Smooth muscle cell (in vitro differentiated cells): ENCODE measurements around the gene SMAD3. TPM values are rescaled to one million over a fixed set of nuclear protein-coding genes. Genes with fewer than 3 reads are reported as not detected.

Experiments used
- DNase-seq: peaks from one replicate; lab custom pipeline; 2025; ENCODE audit not compliant: unreplicated experiment; lab: John Stamatoyannopoulos, UW
- H2AFZ ChIP-seq: fragments of 200-600 bp; sonication (generic); 2 replicates; pipeline ENCODE4 v1.6.0; 2016; ENCODE audit warnings: antibody characterized with exemption, low read depth, mild to moderate bottlenecking
- H3F3A ChIP-seq: fragments of 200-600 bp; sonication (generic); 2 replicates; pipeline ENCODE4 v1.6.0; 2017; ENCODE audit warnings: antibody characterized with exemption, low read depth
- H3K27ac ChIP-seq: fragments of 200-600 bp; sonication (generic); 2 replicates; pipeline ENCODE4 v1.5.1; 2016; ENCODE audit warnings: low read depth, mild to moderate bottlenecking
- H3K27me3 ChIP-seq: fragments of 200-600 bp; sonication (generic); 2 replicates; pipeline ENCODE4 v1.6.1; 2016; ENCODE audit warnings: low read depth, mild to moderate bottlenecking
- H3K36me3 ChIP-seq: fragments of 200-600 bp; sonication (generic); 2 replicates; pipeline ENCODE4 v1.5.1; 2016; ENCODE audit warnings: low read depth
- H3K4me1 ChIP-seq: fragments of 200-600 bp; sonication (generic); 2 replicates; pipeline ENCODE4 v1.5.1; 2016; ENCODE audit warnings: low read depth
- H3K4me2 ChIP-seq: fragments of 200-600 bp; sonication (generic); 2 replicates; pipeline ENCODE4 v1.6.0; 2016; ENCODE audit warnings: mild to moderate bottlenecking
- H3K4me3 ChIP-seq: fragments of 200-600 bp; sonication (generic); 2 replicates; pipeline ENCODE4 v1.5.1; 2016; ENCODE audit warnings: mild to moderate bottlenecking
- H3K79me2 ChIP-seq: fragments of 200-600 bp; sonication (generic); 2 replicates; pipeline ENCODE4 v1.6.0; 2016; ENCODE audit warnings: low read depth, mild to moderate bottlenecking
- H3K9ac ChIP-seq: fragments of 200-600 bp; sonication (generic); 2 replicates; pipeline ENCODE4 v1.6.0; 2016; ENCODE audit warnings: low read depth
- H3K9me3 ChIP-seq: fragments of 200-600 bp; sonication (generic); replicated peaks from 2 replicates; pipeline ENCODE4 v1.5.1; 2016; ENCODE audit warnings: low read depth
- H4K20me1 ChIP-seq: fragments of 200-600 bp; sonication (generic); 2 replicates; pipeline ENCODE4 v1.6.0; 2016; ENCODE audit warnings: low read depth
- WGBS: methylation state at CpG from one replicate; pipeline ENCODE4 v1.1.7; 2016; ENCODE audit warnings: low lambda C conversion rate; 5-methylcytosine and 5-hydroxymethylcytosine counted together
- polyA plus RNA-seq: library from polyadenylated mRNA; unstranded; fragments of >200 nt; fragmentation: Nextera tagmentation; extraction: Ambion mirVana; gene quantifications from 2 replicates; pipeline ENCODE4 v1.2.1, GENCODE V29; 2016
- total RNA-seq: library from RNA; depleted of rRNA; stranded (reverse); fragments of >200 nt; gene quantifications from 2 replicates; pipeline ENCODE4 v1.2.3, GENCODE V29; 2014
- TF ChIP-seq, protein P1 (sequence below): fragments of 200-600 bp; sonication (generic); IDR thresholded peaks from 2 replicates; pipeline ENCODE4 v1.5.1; 2017; ENCODE audit warnings: borderline replicate concordance, mild to moderate bottlenecking, antibody characterized with exemption; ENCODE audit not compliant: insufficient read depth, poor library complexity, severe bottlenecking

Gene SMAD3
- total and polyA plus RNA-seq, 2 experiments from 2014 or later: 20.2 to 21.9 TPM

DNA sequence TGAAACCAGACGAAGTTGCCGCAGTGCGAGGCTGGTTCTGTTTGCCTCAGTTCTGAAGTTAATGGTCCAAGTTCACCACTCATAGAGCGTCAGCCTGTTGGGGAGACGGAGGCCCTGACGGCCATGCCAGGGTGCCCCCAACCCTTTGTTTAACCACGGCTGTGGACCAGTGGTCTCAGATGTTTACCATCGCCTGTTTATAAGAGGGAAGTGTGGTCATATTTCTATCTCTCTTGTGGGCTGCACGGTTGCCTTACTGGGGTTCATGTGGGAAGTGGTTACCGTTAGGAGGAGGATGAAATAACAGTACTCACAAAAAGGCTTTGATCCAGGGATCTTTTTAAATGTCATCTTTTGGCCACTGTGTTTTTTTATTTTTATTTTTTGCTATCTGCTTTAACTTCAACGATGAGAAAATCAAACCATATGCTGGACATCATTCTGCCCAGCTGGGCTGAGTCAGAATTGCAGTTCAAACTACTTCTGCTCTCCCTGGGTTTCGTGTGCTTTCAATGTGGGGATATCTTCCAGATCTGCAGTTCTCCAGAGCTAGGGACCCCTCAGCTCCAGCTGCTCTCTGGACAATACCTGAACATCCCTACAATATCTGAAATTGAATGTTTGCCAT is 17.8 kb downstream of the SMAD3 start:
- H3K79me2 ChIP-seq: peaks cover 87% of the 10 kb centered on the region
- peak overlapping the region; percentile 75 for H3K4me2 ChIP-seq
- peaks cover 61% of the 10 kb centered on the region for H3K4me1 ChIP-seq
- DNase-seq: no peak
- no peak overlapping the region for H2AFZ ChIP-seq
- TF ChIP-seq, protein P1, sequence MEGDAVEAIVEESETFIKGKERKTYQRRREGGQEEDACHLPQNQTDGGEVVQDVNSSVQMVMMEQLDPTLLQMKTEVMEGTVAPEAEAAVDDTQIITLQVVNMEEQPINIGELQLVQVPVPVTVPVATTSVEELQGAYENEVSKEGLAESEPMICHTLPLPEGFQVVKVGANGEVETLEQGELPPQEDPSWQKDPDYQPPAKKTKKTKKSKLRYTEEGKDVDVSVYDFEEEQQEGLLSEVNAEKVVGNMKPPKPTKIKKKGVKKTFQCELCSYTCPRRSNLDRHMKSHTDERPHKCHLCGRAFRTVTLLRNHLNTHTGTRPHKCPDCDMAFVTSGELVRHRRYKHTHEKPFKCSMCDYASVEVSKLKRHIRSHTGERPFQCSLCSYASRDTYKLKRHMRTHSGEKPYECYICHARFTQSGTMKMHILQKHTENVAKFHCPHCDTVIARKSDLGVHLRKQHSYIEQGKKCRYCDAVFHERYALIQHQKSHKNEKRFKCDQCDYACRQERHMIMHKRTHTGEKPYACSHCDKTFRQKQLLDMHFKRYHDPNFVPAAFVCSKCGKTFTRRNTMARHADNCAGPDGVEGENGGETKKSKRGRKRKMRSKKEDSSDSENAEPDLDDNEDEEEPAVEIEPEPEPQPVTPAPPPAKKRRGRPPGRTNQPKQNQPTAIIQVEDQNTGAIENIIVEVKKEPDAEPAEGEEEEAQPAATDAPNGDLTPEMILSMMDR: no peak
- H3K27ac ChIP-seq: peak overlapping the region; percentile 86
- no peaks in the 10 kb centered on the region for H3K27me3 ChIP-seq
- H3K36me3 ChIP-seq: no peaks in the 10 kb centered on the region
- no peak overlapping the region for H3K4me3 ChIP-seq
- peaks cover 37% of the 10 kb centered on the region for H3F3A ChIP-seq
- H4K20me1 ChIP-seq: peaks cover 98% of the 10 kb centered on the region
- WGBS: 51% methylated on average over 12 of the region's 12 CpGs
- H3K9me3 ChIP-seq: no peaks in the 10 kb centered on the region
- peak overlapping the region; percentile 10 for H3K9ac ChIP-seq

DNA sequence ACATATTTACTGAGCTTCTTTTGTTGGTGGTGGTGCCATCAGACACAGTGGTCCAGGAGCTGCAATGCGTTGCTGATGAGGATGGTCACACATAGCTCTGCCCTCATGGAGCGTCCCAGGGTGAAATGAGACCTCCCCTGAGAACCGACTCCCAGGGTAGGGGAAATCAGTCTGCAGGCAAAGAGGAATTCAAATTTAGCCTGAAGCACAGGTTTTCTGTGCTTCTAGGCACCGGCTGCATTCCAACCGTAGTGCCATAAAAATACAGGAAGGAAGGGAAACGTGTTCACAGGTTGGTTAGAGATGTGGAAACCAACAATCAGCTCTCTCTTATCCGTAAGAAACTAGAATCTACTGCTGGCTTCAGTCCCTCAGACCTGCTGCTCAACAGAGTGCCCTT is 19.2 kb downstream of the SMAD3 start:
- Histone ChIP-seq H4K20me1 (peaks cover 98% of the 10 kb centered on the region), H3K9me3 (no peaks in the 10 kb centered on the region), H3K36me3 (no peaks in the 10 kb centered on the region), H3K79me2 (peaks cover 86% of the 10 kb centered on the region), H2AFZ (no peak overlapping the region), H3K4me3 (no peak overlapping the region), H3K27me3 (no peaks in the 10 kb centered on the region), H3F3A (peaks cover 37% of the 10 kb centered on the region), H3K4me2 (peak overlapping the region; percentile 45), H3K27ac (no peak overlapping the region), H3K9ac (no peak overlapping the region), H3K4me1 (peaks cover 68% of the 10 kb centered on the region)
- WGBS: 60% methylated on average over 7 of the region's 7 CpGs
- no peak for DNase-seq
- TF ChIP-seq, protein P1: no peak

DNA sequence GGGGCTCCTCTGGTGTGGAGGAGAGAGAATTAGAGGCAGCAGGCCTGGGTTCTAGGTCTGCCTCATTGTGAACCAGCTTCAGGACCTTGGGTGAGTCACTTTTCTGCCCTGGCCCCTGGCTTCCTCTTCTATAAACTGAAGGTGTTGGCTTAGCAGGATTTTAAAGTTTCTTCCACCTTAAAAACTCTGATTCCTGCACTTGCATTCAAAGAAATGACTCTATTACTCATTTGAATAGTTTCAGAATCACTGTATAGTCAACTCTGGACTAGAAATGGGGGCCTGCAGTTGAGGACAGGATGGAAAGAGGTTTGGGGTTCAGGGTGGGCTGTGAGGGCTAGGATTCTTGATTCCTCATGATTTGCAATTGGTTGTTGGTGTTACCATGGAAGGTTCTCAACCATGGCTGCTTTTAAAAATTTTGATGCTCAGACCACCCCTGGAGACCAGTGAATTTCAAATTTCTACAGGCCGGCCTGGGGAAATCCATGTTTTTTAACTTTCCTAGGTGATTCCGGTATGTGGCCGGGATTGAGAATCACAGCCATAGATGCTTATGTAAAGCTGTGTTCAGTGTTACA is 19.9 kb downstream of the SMAD3 start:
- Histone ChIP-seq H2AFZ (no peak overlapping the region), H3F3A (peaks cover 34% of the 10 kb centered on the region), H3K4me3 (no peak overlapping the region), H3K9ac (no peak overlapping the region), H3K36me3 (no peaks in the 10 kb centered on the region), H3K9me3 (no peaks in the 10 kb centered on the region), H3K79me2 (peaks cover 87% of the 10 kb centered on the region), H3K4me1 (peaks cover 74% of the 10 kb centered on the region), H3K27ac (peak overlapping the region; percentile 27), H4K20me1 (peaks cover 98% of the 10 kb centered on the region), H3K27me3 (no peaks in the 10 kb centered on the region), H3K4me2 (peak overlapping the region; percentile 45)
- 75% methylated on average over 3 of the region's 3 CpGs for WGBS
- TF ChIP-seq, protein P1: no peak
- DNase-seq: no peak
